ENCODE results near the gene GRPEL1. TPM values are rescaled to one million over a fixed set of nuclear protein-coding genes. Genes with fewer than 3 reads are reported as not detected.

Gene GRPEL1
- total and polyA plus RNA-seq, 2 of the 13 experiments (the other 11 are each of a cell fraction or from before 2014, with no cell fraction given) = 32.3 to 141 TPM

DNA sequence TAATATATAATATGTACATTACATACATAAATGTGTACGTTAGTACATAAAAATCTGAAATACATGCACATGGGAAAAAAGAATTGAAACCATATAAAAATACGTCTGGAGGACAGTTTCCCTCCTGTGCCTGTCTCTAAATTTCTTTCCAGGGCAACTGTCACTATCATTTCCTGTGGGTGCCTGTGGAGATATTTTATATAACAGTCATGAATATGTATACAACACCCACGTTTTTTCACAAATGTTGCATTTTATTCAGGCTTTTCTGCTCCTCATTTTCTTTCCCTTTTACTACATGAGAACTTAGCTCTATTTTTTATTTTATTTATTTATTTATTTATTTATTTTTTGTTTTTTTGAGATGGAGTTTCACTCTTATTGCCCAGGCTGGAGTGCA, 24.2 kb upstream of the GRPEL1 start:
- ATAC-seq = no peak
- Histone ChIP-seq H2AFZ (ENCODE audit: low read length) (no peak overlapping the region), H3K9ac (ENCODE audit: insufficient read depth, low read depth, low read length) (no peak overlapping the region), H3K4me1 (ENCODE audit: insufficient read depth, low read length) (no peaks in the 10 kb centered on the region), H4K20me1 (ENCODE audit: insufficient read depth, low read length) (no peaks in the 10 kb centered on the region), H3K4me2 (ENCODE audit: low read depth, low read length) (no peak overlapping the region), H3K9me3 (ENCODE audit: low read length) (no peaks in the 10 kb centered on the region), H3K27ac (ENCODE audit: extremely low read length, insufficient read depth, low read length) (no peak overlapping the region), H3K4me3 (replicated peaks in 1 of 3; ENCODE audit: insufficient read depth in 1 of 3, low read depth in 2 of 3, low read length in 3 of 3) (no peak overlapping the region), H3K79me2 (ENCODE audit: insufficient read depth, low read length) (no peaks in the 10 kb centered on the region), H3K27me3 (ENCODE audit: control insufficient read depth in 1 of 2, insufficient read depth in 2 of 2, low read length in 2 of 2) (peaks cover 3 to 37% of the 10 kb centered on the region in 2 experiments; a peak in 4 of 5 replicates), H3K36me3 (replicated peaks in 1 of 2; ENCODE audit: control insufficient read depth in 1 of 2, insufficient read depth in 2 of 2, low read length in 2 of 2) (no peaks in the 10 kb centered on the region)
- intact Hi-C loops (cut with micrococcal nuclease; ENCODE audit: unreplicated experiment) = no loop called here
- in situ Hi-C loops (cut with HindIII; ENCODE audit: extremely low pct_ligation_motif_present, low pct_unique_long_range_greater_than_20kb) = no loop called here
- ChIA-PET CTCF (ENCODE audit: low intra/inter-chr PET ratio, low total read pairs) (no interaction called here), POLR2A (no interaction called here)
- no peak for FAIRE-seq
- BruUV-seq (replicated peaks) = no TSS peak
- 32% methylated on average over 3 of the region's 3 CpGs for WGBS (ENCODE audit: low lambda C conversion rate)
- no peak for DNase-seq (ENCODE audit: low spot score)
- TF ChIP-seq, protein P1, sequence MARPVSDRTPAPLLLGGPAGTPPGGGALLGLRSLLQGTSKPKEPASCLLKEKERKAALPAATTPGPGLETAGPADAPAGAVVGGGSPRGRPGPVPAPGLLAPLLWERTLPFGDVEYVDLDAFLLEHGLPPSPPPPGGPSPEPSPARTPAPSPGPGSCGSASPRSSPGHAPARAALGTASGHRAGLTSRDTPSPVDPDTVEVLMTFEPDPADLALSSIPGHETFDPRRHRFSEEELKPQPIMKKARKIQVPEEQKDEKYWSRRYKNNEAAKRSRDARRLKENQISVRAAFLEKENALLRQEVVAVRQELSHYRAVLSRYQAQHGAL (CRISPR knock-in tag; IDR thresholded peaks at IDR 0.05; ENCODE audit: not compliant biosample characterization) = no peak
- TF ChIP-seq RCOR2 (CRISPR knock-in tag; IDR thresholded peaks at IDR 0.05) (no peak), SRSF4 (IDR thresholded peaks at IDR 0.05; ENCODE audit: low read depth, low read length, poor library complexity, severe bottlenecking) (no peak), AGO1 (IDR thresholded peaks at IDR 0.05; ENCODE audit: low read depth, low read length, poor library complexity, severe bottlenecking) (no peak), MBNL3 (CRISPR knock-in tag; conservative IDR thresholded peaks at IDR 0.05) (no peak), GATAD2A (CRISPR knock-in tag; IDR thresholded peaks at IDR 0.05) (no peak), ZNF292 (CRISPR knock-in tag; IDR thresholded peaks at IDR 0.05; ENCODE audit: borderline replicate concordance, low read depth) (no peak), ZBTB38 (CRISPR knock-in tag; IDR thresholded peaks at IDR 0.05) (no peak), POGZ (CRISPR knock-in tag; IDR thresholded peaks at IDR 0.05) (no peak), ZNF34 (CRISPR knock-in tag; IDR thresholded peaks at IDR 0.05; ENCODE audit: borderline replicate concordance) (no peak), SMAD3 (CRISPR knock-in tag; IDR thresholded peaks at IDR 0.05) (no peak)
- TF ChIP-seq, protein P2, sequence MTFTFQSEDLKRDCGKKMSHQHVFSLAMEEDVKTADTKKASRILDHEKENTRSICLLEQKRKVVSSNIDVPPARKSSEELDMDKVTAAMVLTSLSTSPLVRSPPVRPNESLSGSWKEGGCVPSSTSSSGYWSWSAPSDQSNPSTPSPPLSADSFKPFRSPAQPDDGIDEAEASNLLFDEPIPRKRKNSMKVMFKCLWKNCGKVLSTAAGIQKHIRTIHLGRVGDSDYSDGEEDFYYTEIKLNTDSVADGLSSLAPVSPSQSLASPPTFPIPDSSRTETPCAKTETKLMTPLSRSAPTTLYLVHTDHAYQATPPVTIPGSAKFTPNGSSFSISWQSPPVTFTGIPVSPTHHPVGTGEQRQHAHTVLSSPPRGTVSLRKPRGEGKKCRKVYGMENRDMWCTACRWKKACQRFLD (CRISPR knock-in tag; IDR thresholded peaks at IDR 0.05; ENCODE audit: borderline replicate concordance) = no peak
- TF ChIP-seq, protein P3, sequence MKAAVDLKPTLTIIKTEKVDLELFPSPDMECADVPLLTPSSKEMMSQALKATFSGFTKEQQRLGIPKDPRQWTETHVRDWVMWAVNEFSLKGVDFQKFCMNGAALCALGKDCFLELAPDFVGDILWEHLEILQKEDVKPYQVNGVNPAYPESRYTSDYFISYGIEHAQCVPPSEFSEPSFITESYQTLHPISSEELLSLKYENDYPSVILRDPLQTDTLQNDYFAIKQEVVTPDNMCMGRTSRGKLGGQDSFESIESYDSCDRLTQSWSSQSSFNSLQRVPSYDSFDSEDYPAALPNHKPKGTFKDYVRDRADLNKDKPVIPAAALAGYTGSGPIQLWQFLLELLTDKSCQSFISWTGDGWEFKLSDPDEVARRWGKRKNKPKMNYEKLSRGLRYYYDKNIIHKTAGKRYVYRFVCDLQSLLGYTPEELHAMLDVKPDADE (CRISPR knock-in tag; IDR thresholded peaks at IDR 0.05) = no peak
- TF ChIP-seq, protein P4, sequence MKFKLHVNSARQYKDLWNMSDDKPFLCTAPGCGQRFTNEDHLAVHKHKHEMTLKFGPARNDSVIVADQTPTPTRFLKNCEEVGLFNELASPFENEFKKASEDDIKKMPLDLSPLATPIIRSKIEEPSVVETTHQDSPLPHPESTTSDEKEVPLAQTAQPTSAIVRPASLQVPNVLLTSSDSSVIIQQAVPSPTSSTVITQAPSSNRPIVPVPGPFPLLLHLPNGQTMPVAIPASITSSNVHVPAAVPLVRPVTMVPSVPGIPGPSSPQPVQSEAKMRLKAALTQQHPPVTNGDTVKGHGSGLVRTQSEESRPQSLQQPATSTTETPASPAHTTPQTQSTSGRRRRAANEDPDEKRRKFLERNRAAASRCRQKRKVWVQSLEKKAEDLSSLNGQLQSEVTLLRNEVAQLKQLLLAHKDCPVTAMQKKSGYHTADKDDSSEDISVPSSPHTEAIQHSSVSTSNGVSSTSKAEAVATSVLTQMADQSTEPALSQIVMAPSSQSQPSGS (CRISPR knock-in tag; IDR thresholded peaks at IDR 0.05) = no peak
- TF ChIP-seq, protein P5, sequence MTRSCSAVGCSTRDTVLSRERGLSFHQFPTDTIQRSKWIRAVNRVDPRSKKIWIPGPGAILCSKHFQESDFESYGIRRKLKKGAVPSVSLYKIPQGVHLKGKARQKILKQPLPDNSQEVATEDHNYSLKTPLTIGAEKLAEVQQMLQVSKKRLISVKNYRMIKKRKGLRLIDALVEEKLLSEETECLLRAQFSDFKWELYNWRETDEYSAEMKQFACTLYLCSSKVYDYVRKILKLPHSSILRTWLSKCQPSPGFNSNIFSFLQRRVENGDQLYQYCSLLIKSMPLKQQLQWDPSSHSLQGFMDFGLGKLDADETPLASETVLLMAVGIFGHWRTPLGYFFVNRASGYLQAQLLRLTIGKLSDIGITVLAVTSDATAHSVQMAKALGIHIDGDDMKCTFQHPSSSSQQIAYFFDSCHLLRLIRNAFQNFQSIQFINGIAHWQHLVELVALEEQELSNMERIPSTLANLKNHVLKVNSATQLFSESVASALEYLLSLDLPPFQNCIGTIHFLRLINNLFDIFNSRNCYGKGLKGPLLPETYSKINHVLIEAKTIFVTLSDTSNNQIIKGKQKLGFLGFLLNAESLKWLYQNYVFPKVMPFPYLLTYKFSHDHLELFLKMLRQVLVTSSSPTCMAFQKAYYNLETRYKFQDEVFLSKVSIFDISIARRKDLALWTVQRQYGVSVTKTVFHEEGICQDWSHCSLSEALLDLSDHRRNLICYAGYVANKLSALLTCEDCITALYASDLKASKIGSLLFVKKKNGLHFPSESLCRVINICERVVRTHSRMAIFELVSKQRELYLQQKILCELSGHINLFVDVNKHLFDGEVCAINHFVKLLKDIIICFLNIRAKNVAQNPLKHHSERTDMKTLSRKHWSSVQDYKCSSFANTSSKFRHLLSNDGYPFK (CRISPR knock-in tag; IDR thresholded peaks at IDR 0.05; ENCODE audit: borderline replicate concordance) = no peak

Data from HepG2 (cell line).